H1 (cell line): ENCODE data around the gene STAT3. TPM values are rescaled to one million over a fixed set of nuclear protein-coding genes. Genes with fewer than 3 reads are reported as not detected.

Source experiments
- ATF2 ChIP-seq: IDR thresholded peaks from 2 replicates; pipeline ENCODE4 v1.6.1; 2012; ENCODE audit warnings: low read length, inconsistent platforms
- CBX5 ChIP-seq: fragments of 300-800, 300-1000 bp; sonication (generic); IDR thresholded peaks from 2 replicates; pipeline ENCODE4 v1.7.1; 2016; ENCODE audit warnings: antibody characterized with exemption, low read length, low read depth
- KDM1A ChIP-seq: fragments of 200-600, 300-600 bp; sonication (generic); IDR thresholded peaks from 2 replicates; pipeline ENCODE4 v1.7.1; 2016; ENCODE audit warnings: mild to moderate bottlenecking, low read length, borderline replicate concordance
- RAD21 ChIP-seq, 2 experiments: IDR thresholded peaks in 1 of 2; conservative IDR thresholded peaks in 1 of 2; 2 replicates each; pipeline ENCODE4 v1.6.1; 2011; ENCODE audit warnings: low read depth in 2 of 2, low read length in 2 of 2, improper control_type of control experiment in 1 of 2, inconsistent platforms in 1 of 2, mild to moderate bottlenecking in 1 of 2, moderate library complexity in 1 of 2
- RXRA ChIP-seq: IDR thresholded peaks from 2 replicates; pipeline ENCODE4 v1.6.1; 2011; ENCODE audit warnings: low read depth, mild to moderate bottlenecking, low read length, moderate library complexity; ENCODE audit not compliant: insufficient read depth
- SIN3A ChIP-seq, 2 experiments: IDR thresholded peaks in 1 of 2; conservative IDR thresholded peaks in 1 of 2; 2 replicates each; pipeline ENCODE4 v1.6.1; 2011 to 2012; ENCODE audit warnings: low read length in 2 of 2, improper control_type of control experiment in 1 of 2, low read depth in 1 of 2, mild to moderate bottlenecking in 1 of 2
- TAF1 ChIP-seq: IDR thresholded peaks from 2 replicates; pipeline ENCODE4 v1.6.1; 2011; ENCODE audit warnings: mild to moderate bottlenecking, low read depth, low read length
- TAF7 ChIP-seq: optimal IDR thresholded peaks from 2 replicates; pipeline ENCODE3; 2011; ENCODE audit warnings: low read depth, mild to moderate bottlenecking, inconsistent platforms, low read length, moderate library complexity, borderline replicate concordance
- YY1 ChIP-seq: IDR thresholded peaks from 2 replicates; pipeline ENCODE4 v1.6.1; 2011; ENCODE audit warnings: low read depth, mild to moderate bottlenecking, low read length
- polyA plus RNA-seq, 7 experiments: library from polyadenylated mRNA; depleted of rRNA in 3 of 7; stranded (reverse) in 5 of 7; unstranded in 2 of 7; fragments of >200 nt in 5 of 7; fragments of 200-250 nt in 2 of 7; gene quantifications; 1 replicate in 5 of 7; 2 replicates in 1 of 7; 4 replicates in 1 of 7; pipeline versions ENCODE4 v1.2.1 to v1.2.3, GENCODE V29; 2011 to 2013; ENCODE audit warnings: missing spikeins in 2 of 7, mixed read lengths in 2 of 7
- total RNA-seq: library from RNA; stranded (reverse); fragmentation: NEBNext Ultra II Directional; extraction: Animal tissue kit (Norgen Biotek cat#: 25700); gene quantifications from 2 replicates; pipeline ENCODE4 v1.2.1, GENCODE V29; 2021

The STAT3 gene
- total and polyA plus RNA-seq, 2 of the 8 experiments (the other 6 are each of a cell fraction or from before 2014, with no cell fraction given) = 38.4 to 94.1 TPM

- TF ChIP-seq KDM1A = peak; percentile 49; the same call in 1 of the 2 replicates
- TF ChIP-seq RXRA = 0 out of 2 replicates have a peak, but pooled peaks have one; percentile 29
- peak; percentile 37; the same call in 1 of the 2 replicates for TF ChIP-seq YY1
- no peak for TF ChIP-seq ATF2
- no peak for TF ChIP-seq TAF7
- peak; percentile 68 for TF ChIP-seq TAF1
- no peak; a peak in 1 of 4 replicates for TF ChIP-seq SIN3A (conservative IDR thresholded peaks at IDR 0.05 in 1 of 2, IDR thresholded peaks at IDR 0.05 in 1 of 2; ENCODE audit: low read depth in 1 of 2, low read length in 2 of 2)
- no peak for TF ChIP-seq RAD21 (IDR thresholded peaks at IDR 0.05 in 1 of 2, conservative IDR thresholded peaks at IDR 0.05 in 1 of 2; ENCODE audit: low read depth in 2 of 2, low read length in 2 of 2)
- no peak for TF ChIP-seq CBX5
Observed at GRCh38 chr17:42329025-42329976, 58.9 kb downstream of the STAT3 start (continued).
